GM19025 (cell line): ENCODE data around the gene GLRA2.
A peak's percentile ranks its signal among the peaks of the same experiment; 100 is the strongest.
"Not testable (repeated sequence)": the region's sequence is repeated elsewhere in the genome, so short reads cannot be mapped to it uniquely, and the experiment has no call there.

Experiments used
- ATAC-seq: cut with Tn5 transposase; IDR thresholded peaks from one replicate; pipeline ENCODE4 v1.9.1; 2021; ENCODE audit warnings: mild to moderate bottlenecking, low read depth, moderate library complexity; ENCODE audit not compliant: unreplicated experiment

The GLRA2 gene

DNA sequence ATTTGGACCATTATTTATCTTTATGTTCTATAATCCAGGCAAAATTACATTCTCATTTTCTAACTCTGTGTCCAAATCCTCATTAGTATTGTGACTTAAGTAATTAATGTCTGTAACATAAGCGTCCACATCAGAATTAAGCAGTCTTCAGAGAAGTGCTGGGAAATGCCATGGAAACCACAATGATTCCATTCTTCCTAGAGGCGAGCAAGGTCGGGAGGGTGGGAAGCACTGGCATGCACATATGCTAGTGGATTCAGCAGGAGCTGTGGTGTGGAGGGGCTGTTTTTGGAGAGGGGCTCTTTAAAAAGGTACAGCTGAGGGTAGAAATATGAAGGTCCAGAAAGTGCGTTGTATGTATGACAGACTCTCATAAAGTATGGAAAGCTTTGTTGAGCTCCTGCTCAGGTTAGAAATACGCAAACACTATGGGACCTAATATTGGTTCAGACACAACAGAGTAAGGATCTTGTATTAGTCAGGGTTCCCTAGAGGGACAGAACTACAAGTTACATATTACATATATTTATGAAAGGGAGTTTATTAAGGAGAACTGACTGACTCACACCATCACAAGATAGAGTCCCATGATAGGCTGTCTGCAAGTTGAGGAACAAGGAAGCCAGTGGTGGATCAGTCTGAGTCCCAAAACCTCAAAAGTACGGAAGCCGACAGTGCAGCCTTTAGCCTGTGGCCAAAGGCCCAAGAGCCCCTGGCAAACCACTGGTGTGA, 61.5 kb downstream of the GLRA2 start:
- no peak for ATAC-seq

DNA sequence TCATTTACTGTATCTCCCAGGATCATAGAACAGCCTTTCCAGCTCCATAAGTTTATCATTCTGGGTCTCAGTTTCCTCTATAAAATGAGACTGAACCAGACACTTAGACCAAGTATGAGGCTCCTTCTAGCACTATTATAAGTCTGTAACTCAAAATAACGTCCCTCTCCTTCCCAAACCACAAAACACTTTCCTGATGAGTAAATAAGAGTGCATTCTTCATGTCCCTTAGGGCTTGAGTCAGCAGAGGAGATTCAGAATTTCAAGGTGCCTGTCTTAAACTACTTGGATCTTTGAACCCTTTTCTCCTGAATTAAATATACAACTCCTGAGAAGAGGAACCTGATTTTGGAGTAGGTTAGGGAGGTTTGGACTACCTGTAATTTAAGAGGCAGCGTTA, 62.6 kb downstream of the GLRA2 start:
- ATAC-seq: no peak

DNA sequence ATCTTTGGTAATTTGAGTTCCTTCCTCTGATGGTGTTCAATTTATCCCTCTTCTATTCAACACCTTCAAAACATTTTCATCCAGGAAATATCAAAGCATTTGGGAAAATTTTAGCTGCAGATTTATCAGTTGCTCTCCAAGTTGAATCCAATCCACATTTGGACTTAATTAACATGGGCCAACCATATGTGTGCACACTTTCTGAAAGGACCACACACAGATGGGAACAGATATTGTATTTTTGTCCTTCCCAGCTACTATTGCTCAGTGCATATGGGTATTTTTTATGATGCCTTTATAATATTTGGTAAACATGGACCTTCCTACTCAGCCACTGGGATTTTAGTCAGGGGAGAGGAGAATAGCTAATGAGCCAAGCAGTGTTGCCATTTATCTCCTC, 65.2 kb downstream of the GLRA2 start:
- ATAC-seq: no peak

DNA sequence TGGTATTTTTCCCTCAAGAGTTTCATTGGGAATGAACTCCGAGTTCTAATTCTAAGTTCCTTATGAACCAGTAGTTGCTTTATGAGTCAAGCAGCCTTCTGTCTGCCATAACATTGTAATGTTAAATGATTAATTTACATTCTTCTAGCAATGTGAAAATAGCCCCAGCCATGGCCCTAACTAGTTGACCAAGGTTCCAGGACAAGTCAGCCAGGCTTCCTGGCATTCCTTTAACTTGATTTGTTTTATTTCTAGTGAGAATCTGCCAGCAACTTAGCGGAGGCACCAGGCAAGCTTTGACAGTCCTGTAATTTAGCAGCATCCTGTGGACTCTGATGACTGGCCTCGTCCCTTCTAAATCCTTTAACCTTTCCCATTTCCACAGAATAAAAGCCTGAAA, 69.0 kb downstream of the GLRA2 start:
- no peak for ATAC-seq

DNA sequence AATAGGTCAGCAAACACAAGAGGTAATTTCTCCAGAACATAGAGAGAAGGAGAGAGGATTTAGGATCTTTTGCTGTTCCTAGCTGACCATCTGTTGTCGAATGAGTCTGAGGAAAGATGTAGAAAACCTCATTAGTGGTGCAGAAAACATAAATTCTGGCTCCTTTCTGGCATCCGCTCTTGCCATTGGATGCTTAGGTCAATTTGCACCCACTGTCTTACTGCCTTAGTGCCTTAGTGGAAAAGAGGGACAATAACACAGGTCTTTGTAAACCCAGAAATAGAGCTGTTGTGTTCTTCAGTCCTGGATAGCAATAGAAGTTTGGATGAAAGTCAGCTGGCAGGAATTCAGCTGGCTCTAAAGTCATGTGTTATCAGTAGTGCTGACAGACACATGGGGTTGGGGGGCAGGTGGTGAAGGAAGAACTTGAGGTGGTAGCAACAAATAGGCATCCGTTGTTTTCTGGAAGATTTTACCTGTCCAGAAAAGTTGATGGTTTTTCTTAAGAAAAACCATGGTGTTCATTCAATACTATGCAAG, 78.2 kb downstream of the GLRA2 start:
- ATAC-seq: no peak

DNA sequence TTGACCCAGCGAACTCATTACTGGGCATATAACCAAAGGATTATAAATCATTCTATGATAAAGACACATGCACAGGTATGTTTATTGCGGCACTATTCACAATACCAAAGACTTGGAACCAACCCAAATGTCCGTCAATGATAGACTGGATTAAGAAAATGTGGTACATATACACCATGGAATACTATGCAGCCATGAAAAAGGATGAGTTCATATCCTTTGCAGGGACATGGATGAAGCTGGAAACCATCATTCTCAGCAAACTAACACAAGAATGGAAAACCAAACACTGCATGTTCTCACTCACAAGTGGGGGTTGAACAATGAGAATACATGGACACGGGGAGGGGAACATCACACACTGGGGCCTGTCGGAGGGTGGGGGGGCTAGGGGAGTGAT, 83.1 kb downstream of the GLRA2 start:
- ATAC-seq: not testable (repeated sequence)

DNA sequence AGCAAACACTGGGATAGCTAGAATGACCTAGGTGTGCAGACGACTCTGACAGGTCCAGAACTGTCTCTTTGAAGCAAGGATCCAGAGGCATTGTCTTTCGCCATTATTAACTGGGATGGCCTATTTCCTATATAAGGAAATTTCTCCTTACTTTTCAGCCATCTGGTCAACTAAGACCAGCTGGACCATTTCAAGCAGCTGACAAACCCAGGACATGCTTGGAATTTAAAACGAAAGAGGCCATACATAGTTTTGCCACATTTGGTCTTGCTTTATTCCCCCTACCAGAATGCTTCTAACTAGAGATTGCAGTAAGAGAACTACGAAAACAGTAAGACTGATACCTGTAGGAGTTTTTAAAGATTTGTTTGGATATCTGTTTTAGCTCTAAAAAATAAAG, 87.0 kb downstream of the GLRA2 start:
- ATAC-seq: no peak

DNA sequence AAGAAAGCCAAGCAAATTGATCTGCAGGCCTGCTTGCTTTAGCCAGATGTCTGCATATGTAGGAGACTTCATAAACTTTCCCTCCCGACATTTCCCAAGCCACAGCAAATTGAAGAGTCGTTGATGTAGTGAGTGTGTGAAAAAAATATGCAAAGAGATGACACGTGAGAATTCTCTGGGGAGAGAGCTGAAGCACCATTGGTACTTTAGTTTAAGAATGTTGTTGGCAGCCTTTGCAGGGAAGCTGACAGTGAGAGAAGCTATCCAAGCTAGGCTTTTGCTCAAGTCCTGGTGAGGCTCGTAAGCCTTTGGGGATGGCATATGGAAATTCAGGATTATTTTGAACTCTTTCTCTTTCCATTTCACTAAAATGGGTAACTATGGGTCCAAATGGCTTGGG, 87.5 kb downstream of the GLRA2 start:
- no peak for ATAC-seq

DNA sequence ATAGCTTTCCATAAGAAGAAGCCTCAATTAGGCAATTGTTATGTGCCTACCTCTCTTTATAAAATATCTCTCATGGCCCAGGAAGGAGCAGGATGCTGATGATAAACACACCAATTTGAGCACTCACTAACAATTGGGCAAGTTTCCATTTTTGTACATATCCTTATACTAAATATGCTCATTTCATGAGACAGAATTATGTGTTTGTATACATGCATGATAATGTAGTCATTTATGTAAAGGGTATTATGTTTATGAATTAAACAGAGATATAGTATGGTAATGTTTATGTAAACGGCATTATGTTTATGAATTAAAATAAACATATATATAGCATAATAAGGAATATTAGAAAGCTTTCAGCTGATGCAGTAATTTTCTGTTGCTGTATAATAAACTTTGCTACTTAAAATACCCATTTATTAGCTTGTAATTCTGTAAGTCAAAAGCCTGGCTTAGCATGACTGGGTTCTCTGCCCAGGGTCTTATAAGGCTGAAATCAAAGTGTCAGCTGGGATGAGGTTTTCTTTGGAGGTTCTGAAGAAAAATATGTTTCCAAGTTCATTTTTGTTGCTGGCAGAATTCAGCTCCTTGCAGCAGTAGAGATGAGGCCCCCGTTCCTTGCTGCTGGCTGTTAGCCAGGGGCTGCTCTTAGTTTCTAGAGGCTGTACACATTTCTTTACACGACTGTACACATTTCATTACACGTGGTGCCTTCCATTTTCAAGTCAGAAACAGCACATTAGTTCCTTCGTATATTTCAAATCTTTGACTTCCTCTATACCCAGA, 89.0 kb downstream of the GLRA2 start:
- no peak for ATAC-seq

DNA sequence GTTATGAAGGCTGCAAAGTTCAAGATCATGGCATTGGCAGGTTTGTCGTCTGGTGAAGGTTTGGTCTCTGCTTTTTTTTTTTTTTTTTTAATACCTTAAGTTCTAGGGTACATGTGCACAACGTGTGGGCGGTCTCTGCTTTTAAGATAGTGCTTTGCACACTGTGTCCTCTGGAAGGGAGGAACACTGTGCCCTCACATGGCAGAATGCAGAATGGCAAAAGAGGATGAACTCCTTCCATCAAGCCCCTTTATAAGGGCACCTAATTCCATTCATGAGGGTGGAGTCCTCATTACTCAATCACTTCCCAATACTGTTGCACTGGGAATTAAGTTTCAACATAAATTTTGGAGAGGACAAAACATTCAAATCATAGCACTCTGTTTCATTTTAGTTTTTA, 101.4 kb downstream of the GLRA2 start:
- ATAC-seq: no peak

DNA sequence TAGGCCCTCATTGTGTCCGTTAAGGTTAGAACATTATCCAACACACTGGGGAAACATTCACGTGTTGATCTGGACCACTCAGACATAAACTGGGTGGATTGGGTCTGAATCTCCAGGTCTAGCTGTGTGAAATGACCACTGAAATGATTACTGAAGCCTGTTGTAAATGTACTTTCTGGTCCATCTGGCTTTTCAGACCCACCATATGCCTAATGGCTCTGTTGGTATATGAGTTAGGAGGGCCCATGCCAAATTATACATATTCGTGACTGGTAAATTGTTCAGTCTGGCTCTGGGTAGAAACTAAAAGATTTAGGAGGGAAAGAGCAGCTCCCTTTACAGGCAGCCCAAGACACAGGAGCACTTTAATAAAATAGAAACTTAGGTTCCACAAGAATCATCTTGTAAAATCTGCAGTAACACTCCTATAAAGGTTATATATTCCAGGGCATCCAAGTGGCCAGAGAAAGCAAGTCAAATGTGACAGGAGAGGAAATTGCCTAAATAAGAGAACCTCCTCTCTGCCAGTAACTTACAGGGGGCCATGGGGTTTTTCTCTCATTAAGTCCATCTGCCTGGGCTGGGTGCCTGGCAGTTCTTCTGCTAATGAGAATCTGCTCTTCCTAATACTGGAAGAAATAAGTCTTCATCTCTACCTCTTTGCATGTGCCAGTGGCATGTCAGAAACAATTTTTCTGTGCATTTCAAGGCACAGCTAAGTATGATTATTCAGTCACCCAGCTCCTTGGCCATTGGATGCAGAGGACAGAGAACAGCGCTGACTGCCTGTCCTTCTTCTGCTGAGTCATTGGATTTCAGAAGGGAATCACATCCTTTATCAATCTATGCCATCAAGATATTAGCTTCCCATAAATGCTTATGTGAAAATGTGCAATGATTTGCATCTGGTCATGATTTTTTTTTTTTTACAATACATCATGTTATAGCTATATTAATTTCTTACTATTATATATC, 112.6 kb downstream of the GLRA2 start:
- ATAC-seq: no peak

DNA sequence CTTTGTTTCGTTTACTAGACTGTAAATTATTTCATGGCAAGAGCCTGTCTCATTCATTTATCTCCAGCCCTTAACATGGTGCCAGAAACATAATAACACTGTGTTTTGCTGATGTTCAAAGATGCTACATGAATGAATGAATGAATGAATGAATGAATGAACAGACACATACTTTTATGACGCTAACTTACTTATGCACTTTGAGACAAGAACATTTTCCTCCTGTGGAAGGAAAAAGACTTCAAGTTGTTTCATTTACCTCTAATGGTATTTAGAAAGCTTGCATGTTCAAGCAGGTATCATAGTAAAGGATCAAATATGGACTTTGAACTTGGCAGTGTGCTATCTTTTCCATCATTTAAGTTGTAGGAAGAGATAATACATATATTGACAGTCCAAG, 131.6 kb downstream of the GLRA2 start:
- no peak for ATAC-seq

DNA sequence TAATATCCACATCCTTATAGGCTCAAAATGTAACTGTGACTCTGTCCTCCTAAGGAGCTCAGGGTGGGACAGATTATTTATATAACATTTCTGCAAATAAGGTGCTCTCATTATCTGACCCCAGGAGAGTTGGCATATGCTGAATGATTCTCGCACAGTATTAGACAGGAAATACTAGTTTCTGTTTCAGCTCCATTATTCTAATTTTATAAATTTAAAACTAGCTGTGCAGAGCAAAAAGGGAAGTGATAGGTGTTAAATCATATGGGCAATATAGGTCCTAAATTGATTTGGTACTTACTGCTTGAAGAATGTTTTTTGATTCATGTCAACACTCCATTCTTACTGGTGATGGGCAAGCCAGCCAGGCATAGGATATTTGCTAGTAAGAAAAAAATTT, 141.5 kb downstream of the GLRA2 start:
- ATAC-seq: peak; percentile 47

DNA sequence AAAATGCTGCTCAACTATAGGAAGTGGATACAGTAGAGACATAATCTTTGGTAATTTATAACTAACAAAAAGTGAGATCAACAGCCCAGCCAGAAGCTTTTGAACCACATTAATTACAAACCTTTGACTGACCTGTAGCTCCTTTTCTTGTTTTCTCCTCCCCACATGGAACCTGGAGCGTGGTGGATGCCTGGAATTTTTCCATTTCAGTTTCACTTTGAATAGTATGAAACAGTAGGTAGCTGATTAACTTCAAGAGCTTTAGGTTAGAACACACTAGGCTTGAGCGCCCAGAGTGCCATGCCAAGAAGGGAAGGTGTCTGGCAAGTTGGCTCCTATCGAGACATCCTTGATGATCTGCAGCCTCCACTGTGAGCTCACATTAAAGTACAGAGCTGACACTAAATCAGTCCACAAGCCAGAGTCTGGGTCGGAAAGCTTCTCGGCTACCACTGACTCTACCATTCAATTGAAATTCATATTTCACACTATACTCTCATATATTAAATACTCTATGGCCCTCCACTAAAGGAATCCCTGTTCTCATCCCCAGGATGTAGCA, 143.4 kb downstream of the GLRA2 start:
- no peak for ATAC-seq

DNA sequence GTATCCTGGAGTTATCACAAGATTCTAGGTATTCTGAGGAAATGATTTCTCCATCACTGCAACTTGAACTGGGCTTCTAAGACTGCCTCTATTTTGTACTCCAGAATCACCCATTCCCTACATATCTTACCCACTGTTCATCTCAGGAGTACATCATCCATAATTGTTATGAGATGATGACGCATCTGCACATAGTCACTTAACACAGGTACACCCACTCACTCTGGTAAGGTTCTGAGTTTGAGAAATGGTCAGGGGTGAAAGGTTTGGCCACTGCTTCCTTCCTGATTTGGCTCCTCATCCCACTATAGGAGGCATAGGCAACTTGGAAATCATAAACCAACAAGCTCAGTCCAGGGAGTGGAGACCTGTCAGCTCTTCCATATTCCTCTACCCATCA, 143.9 kb downstream of the GLRA2 start:
- no peak for ATAC-seq

DNA sequence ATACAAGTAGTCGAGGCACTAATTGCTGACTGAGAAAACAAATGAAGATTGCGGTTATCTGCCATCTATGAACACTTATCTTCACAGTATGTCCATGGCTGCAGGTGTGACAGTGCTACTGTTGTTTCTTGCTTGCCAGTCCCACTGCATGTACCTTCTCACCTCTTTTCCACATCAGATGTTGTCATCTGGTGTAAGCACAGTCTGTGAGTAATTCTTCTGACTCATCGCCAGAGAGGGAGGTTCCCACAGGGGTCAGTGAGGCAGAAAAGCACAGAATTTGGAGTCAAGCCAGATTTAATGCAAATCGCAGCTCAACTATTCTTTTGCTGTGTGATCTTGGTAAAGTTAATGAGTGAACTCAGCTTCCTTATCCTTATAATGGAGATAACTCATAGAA, 144.4 kb downstream of the GLRA2 start:
- peak; percentile 80 for ATAC-seq

DNA sequence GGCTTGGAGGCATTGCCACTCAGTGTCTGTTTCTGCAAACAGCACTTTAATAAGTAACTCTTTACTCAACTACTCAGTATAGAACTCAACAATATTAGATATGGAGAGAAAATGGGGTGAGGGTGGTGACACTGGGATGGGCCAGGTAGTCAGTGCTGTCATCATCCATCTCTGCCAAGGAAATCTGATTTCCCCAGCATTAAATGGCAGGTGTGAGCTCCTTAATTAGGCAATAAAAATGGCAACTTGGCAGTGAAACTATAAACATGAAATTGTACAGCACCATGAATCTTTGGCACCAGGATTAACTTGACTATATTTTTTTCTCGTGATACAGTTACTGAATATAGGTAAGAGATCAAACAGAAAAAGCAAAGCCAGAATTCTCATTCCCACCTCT, 146.2 kb downstream of the GLRA2 start:
- ATAC-seq: no peak

DNA sequence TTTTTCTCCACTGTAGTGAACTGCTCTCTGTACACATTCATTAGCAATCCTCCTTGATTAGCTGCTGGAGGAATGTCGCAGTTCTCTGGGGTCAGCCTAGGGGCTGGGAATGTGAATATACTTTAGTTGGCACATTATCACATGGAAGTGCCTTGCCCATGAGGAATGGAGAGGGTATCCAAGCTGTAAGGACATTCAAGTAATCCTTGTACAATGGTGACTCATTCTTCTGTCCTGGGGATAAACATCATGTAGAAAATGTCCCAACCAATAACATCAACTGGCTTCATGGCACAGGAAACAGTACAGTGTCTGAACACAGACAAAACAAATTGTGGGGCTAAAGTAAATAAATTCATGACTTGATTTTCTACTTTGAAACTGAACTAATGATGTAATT, 147.1 kb downstream of the GLRA2 start:
- no peak for ATAC-seq

DNA sequence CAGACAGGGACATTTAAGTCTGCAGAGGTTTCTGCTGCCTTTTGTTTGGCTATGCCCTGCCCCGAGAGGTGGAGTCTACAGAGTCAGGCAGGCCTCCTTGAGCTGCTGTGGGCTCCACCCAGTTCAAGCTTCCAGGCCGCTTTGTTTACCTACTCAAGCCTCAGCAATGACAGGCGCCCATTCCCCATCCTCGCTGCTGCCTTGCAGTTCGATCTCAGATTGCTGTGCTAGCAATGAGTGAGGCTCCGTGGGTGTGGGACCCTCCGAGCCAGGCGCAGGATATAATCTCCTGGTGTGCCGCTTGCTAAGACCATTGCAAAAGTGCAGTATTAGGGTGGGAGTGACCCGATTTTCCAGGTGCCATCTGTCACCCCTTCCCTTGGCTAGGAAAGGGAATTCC, 159.0 kb downstream of the GLRA2 start:
- ATAC-seq: not testable (repeated sequence)

DNA sequence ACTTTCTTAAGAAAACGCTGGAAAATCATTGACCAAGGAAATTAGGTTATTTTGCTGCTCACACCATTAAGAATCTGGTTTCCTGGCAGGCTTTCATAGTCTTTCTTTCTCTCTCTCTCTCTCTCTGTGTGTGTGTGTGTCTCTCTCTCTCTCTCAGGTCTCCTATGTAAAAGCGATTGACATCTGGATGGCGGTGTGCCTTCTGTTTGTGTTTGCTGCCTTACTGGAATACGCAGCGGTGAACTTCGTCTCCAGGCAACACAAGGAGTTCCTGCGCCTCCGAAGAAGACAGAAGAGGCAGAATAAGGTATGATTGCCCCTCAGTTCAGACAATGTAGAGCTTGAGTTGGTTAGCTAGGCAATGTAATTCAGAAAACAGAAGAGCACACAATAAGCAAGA, 161.2 kb downstream of the GLRA2 start:
- no peak for ATAC-seq
